CD1c-positive myeloid dendritic cell (primary cell): Measurements from ENCODE around the gene LAMTOR1.
A peak's percentile ranks its signal among the peaks of the same experiment; 100 is the strongest.
"Not testable (repeated sequence)": the region's sequence is repeated elsewhere in the genome, so short reads cannot be mapped to it uniquely, and the experiment has no call there.

Source experiments
- DNase-seq: peaks from one replicate; pipeline ENCODE4 v3.0.0-alpha.2; 2016; ENCODE audit errors: extremely low spot score

The LAMTOR1 gene

GRCh38 chr11:72102946-72103753 lies at the start of gene LAMTOR1:
TSS of gene LAMTOR1 (minus strand) at chr11:72103297. CDS start at chr11:72103224, 73 bp downstream.
- DNase-seq = peak; percentile 99

- DNase-seq = no peak
Measured at GRCh38 chr11:72150882-72151281, 47.8 kb upstream of the LAMTOR1 start.

GRCh38 chr11:72146625-72147024 lies 43.5 kb upstream of the LAMTOR1 start:
- no peak for DNase-seq

GRCh38 chr11:72144807-72145565 lies 41.9 kb upstream of the LAMTOR1 start:
- no peak for DNase-seq

GRCh38 chr11:72142543-72142942 lies 39.4 kb upstream of the LAMTOR1 start:
- DNase-seq = not testable (repeated sequence)

DNA sequence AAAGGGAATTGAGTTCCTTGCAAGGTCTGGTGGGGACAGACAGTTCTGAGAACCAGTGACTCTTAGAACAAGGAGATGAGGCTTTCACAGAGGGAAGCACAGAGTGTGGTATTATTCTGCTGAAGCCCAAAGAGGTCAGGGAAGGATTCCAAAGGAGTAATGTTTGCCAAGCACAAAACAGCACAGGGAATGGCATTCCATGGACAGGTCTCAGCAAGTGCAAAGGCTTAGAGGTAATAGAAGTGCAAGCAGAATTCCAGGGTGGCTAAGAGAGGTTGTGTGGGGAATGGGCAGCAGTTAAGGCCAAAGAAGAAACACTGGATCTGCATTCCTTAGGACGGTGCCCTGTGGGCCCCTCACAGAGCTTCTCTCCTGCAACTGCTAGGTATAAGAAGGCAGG lies 39.0 kb upstream of the LAMTOR1 start:
- DNase-seq = not testable (repeated sequence)

GRCh38 chr11:72141066-72141465 lies 38.0 kb upstream of the LAMTOR1 start:
- DNase-seq = no peak

DNA sequence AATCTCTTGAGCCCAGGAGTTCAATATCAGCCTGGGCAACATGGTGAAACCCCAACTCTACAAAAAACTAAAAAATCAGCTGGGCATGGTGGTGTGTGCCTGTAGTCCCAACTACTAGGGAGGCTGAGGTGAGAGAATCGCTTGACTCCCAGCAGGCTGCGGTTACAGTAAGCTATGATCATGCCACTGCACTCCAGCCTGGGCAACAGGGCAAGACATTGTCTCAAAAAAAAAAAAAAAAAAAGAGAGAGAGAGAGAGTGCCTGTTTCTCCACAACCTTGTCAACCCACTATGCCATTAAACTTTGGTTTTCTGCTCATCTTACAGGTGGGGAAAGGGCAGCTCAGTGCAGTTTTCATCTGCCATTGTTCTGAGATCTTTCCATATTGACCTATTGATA lies 37.6 kb upstream of the LAMTOR1 start:
- no peak for DNase-seq

GRCh38 chr11:72139500-72139899 lies 36.4 kb upstream of the LAMTOR1 start:
- DNase-seq = no peak

- DNase-seq = no peak
Measured at GRCh38 chr11:72138821-72139390, 35.8 kb upstream of the LAMTOR1 start.

DNA sequence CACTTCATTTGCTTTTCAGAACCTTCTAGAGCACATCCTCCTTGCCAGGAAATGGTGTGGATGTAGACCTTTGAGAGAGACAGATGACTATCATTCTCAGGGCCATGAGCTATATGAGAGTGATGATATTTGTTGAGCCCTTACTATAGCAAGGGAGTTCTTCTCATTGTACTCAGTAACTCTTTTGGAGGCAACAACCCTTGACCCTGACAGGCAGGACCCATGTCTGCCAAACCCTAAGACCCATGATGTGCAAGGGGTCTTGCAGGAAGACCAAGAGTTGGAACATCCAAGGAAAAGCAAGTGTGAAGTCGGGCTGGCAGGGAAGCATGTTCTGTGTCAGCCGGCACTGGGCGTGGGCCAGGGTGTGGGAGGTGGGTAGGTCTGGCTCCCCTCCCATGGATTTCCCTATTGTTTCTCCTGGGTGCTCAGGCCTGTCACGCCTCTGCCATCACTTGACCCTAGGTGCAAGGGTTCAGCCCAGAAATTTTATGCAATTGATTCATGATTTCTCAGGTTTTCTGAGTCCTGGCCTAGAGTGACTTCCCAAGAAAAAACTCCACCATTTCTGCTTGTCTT lies 33.7 kb upstream of the LAMTOR1 start:
- DNase-seq = no peak

DNA sequence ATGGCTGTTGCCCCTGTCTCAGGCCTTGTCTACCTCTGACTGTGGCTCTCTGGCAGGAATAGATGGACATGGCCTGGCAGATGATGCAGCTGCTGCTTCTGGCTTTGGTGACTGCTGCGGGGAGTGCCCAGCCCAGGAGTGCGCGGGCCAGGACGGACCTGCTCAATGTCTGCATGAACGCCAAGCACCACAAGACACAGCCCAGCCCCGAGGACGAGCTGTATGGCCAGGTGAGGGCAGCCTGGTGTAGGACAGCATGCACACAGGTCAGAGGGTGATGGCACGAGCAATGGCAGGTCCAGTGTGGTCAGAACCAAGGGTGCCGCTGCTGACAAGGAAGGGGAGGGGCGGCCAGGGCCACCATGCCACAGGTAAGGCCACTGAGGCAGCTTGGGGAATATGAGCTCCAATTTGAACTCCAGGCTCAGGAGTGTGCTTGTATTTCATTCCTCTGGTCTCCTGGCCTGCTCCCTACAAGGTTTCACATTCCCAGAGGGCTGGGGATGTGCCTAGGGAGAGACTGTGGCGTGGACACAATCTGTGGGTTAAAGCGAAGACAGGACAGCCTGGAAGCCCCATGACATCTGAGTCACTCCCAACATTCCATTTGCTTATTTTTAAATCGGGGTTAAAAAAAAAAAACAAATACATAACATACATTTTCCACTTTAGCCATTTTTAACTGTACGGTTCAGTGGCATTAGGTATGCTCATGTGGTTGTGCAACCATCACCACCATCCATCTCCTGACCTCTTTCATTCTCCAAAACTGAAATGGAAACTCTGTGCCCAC lies 33.0 kb upstream of the LAMTOR1 start:
- DNase-seq = no peak

GRCh38 chr11:72135473-72135872 lies 32.4 kb upstream of the LAMTOR1 start, which contains the start of gene FOLR3:
TSS of gene FOLR3 (plus strand) at chr11:72135725. CDS start at chr11:72135953, 228 bp downstream.
- peak; percentile 58 for DNase-seq

DNA sequence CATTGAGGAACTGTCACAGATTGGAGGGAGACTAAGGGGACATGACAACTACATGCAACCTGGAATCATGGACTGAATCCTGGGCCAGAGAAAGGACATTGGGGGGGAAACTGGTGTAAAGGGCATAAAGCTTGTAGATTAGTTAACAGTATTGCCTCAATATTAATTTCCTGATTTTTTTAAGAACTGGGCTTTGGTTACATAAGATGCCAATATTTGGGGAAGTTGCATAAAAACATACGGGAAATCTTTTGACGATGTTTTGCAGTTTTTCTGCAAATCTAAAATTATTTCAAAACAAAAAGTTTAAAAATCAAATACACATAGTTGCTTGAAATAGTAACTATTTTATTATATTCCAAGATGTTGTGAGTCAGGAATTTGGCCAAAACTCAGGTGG lies 29.5 kb upstream of the LAMTOR1 start:
- peak; percentile 71 for DNase-seq

DNA sequence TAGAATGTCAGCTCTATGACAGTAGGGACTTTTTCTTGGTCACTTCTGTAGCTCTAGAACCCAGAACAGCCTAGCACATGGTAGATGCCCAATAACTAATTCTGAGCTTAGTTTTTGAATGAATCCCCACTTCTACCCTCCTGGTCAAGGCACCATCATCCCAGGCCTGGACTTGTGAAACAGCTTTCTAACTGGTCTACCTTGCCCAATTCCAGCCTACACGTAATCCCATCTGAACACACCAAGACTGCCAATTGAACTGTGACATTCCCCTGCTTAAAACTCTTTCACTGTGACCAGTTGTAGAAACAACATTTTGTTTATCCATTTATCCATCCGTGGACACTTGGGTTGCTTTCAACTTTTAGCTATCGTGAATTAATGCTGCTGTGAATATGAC lies 26.3 kb upstream of the LAMTOR1 start:
- no peak for DNase-seq

DNA sequence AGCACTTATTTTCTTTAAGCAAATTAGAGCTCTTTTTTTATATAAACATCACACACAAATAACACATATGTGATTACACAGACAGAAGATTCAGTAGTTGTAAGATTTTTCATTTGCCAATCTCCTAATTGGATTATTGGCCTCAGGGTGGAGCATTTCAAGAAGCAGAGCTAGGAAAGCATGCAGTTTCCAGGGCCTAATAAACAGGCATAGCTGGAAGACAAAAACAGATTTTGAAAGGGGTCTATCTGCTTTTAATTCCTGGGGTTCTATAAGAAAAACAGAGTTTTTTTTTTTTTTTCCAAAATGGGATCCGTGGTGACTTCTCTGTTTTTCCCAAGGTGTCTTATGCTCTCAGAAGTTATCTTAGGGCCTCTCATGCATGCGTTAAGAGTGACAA lies 24.8 kb upstream of the LAMTOR1 start:
- no peak for DNase-seq

DNA sequence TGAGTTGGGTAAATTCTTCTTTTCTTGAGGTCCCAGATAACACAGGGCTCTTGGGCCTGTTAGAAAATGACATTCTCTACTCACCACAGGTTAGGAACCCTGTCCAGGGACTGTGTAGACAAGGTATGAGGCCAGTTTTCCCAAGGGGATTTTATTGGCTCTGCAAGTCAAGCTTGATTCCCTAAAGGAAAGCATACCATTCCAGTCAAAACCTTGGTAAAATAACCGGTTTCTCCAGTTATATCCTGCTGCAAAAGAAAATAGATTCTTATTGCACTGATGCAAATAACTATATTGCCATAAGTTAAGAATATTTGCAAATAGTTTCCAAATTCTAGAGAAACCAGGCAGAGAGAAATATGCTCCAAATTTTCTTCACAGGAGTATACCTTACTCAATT lies 22.9 kb upstream of the LAMTOR1 start:
- DNase-seq = no peak

DNA sequence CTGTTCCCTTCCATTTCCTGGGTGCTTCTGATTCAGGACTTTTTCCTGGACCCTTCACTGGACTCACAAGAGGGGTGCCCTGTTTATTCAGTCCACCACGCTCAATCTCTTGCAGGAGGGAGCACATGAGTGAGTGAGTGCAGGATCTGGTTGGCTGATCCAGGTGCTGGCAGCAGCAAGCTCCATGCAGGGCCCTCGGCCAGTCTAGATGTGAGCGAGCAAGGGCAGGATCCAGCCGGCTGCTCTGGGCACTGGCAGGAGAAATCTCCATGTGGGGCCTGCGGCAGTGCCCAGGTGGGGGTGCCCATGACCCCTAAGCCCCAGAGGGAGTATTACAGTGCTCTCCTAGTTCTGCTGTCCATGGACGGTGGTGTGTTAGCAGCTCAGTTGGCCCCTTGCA lies 20.9 kb upstream of the LAMTOR1 start:
- DNase-seq = no peak

DNA sequence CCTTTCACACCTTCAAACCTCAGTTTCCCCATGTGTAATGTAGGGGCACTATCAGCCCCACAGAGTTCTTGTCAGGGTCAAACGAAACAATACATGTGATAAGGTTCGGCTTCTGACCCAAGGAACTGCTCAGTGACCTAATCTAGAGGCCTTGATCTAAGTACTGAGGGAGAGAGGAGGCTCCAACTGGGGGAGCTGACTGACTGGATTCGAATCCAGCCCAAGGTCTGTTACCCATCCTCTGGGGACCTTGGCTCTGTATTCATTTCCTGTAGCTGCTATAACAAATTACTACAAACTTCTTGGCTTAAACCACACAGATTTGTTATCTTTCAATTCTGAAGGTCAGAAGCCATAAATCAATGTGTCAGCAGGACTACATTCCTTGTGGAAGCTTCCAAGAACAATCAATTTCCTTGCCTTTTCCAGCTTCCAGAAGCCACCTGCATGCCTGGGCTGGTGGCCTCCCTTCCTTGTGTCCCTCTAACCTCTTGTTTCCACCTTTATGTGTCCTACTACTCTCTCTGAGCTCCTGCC lies 20.1 kb upstream of the LAMTOR1 start:
- DNase-seq = no peak

DNA sequence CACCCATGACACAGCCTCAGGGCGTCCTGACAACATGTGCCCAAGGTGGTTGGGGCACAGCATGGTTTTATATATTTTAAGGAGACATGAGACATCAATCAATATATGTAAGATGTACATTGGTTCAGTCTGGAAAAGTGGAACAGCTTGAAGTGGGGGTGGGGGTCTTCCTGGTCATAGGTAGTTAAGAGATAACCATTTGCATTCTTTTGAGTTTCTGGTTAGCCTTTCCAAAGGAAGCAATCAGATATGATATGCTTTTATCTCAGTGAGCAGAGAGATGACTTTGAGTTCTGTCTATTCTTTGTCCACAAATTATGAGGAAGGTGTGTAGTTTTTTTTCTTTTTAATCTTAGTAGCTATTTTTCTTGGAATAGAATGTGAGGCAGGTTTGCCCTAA lies 19.5 kb upstream of the LAMTOR1 start:
- no peak for DNase-seq

DNA sequence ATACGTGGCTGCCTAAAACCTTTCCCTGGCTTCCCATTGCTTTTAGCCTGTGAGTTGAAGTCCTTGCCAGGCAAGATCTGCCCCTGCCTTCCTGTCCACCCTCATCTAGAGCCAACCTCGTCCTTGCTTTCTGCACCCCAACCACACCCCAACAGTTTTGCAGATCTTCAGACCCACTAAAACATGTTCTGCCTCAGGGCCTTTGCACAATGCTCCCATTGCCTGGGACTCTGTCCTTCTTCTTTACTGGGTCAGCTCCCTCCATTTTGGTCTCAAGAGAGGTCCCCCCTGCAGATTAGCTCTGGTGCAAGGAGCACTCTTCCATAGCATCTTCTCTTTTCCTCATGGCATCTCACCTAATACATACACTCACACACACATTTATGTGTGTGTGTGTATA lies 17.8 kb upstream of the LAMTOR1 start:
- no peak for DNase-seq
